ENCODE data around the gene GPAM.
"Not testable (repeated sequence)": the region's sequence is repeated elsewhere in the genome, so short reads cannot be mapped to it uniquely, and the experiment has no call there.

GPAM gene

DNA sequence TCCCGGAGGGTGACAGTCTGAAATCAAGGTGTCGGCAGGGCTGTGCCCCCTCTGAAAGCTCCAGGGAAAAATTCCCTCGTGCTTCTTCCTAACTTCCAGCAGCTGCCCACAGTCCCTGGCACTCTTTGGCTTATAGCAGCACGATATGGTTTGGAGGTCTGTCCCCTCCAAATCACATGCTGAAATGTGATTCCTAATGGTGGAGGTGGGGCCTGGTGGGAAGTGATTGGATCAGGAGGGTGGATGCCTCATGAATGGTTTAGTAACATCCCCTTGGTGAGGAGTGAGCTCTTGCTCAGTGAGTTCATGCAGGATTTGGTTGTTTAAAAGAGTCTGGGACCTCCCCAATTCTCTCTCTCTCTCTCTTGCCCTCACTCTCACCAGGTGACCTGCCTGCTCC is 51.1 kb downstream of the GPAM start:
- DNase-seq (ENCODE audit: low read depth in 2 of 2, low spot score in 1 of 2) = no peak

DNA sequence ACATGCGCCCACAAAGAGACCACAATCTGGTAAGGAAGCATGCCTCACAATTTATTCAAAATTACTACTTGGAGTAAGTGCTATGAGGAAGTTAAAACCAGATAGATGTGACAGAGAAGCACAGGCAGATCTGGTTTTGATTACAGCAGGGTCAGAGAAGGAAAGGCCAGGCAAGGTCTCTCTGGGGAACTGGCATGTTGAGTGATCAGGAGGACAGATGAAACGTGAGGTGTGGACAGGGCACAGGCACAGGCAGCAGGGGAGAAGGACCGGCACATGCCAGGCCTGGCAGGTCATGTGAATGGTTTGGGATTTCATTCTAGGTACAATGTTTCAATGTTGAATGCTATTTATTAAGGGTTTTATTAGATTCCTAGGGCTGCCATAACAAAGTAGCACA is 51.6 kb downstream of the GPAM start:
- no peak for DNase-seq (ENCODE audit: low read depth in 2 of 2, low spot score in 1 of 2)

- no peak for DNase-seq (ENCODE audit: low read depth in 2 of 2, low spot score in 1 of 2)
These were observed 52.2 kb downstream of the GPAM start for GRCh38 chr10:112131346-112131745.

DNA sequence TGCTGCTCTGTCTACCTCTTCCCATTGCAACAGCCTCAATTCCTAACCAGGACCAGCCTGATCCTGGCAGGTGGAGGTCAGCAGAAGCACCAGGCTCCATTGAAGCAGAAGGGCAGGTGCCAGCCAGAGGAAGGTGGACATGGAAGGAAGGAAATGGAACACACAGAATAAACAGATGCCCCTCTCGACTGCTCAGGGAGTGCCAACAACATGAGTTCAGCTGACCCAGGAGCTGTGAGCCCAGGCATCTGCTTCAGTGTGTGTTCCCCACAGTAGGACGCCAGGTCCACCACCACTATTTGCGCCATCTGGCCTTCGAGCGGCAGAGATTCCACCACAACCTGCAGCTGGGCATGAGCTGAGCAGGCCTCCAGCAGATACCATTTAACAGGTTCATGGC is 56.7 kb downstream of the GPAM start:
- no peak for DNase-seq (ENCODE audit: low read depth in 2 of 2, low spot score in 1 of 2)

GRCh38 chr10:112126172-112126571 is 57.4 kb downstream of the GPAM start:
- DNase-seq (ENCODE audit: low read depth in 2 of 2, low spot score in 1 of 2) = no peak

- DNase-seq (ENCODE audit: low read depth in 2 of 2, low spot score in 1 of 2) = no peak
These were observed 58.7 kb downstream of the GPAM start for GRCh38 chr10:112124866-112125265.

GRCh38 chr10:112122827-112123226 is 60.7 kb downstream of the GPAM start:
- no peak for DNase-seq (ENCODE audit: low read depth in 2 of 2, low spot score in 1 of 2)

DNA sequence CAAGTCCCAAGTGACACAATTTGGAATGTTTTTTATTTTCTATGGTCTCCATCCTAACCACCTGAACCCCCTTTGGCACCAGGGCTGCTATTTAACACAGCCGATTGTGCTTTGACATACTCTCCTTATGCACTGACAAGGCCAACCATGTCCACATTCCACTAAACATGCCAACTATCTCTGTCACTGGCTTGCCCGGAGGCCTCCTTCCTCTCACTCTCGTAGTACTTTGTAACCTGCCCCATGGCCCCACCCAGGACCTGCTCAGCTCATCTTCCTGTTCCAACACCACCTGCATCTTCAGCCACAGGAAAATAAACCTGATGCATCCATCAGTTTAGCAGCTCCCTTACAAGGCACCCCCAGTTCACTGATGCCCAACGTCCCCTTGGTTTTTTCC is 63.1 kb downstream of the GPAM start:
- no peak for DNase-seq (ENCODE audit: low read depth in 2 of 2, low spot score in 1 of 2)

GRCh38 chr10:112115781-112116385 is 67.7 kb downstream of the GPAM start:
- DNase-seq (ENCODE audit: low read depth in 2 of 2, low spot score in 1 of 2) = peak in 1 of 2 donors; percentile 7

DNA sequence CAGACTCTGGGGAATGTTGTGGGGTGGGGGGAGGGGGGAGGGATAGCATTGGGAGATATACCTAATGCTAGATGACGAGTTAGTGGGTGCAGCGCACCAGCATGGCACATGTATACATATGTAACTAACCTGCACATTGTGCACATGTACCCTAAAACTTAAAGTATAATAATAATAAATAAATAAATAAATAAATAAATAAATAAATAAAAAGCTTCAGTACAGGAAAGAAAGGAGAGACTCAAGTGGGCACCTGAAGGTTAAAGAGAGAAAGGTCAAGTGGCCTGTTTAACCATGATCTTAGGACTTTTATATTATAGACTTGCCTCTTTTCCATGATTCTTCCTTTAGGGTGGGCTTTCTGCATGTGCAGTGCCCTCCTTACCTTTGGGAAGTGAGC is 73.8 kb downstream of the GPAM start:
- DNase-seq (ENCODE audit: low read depth in 2 of 2, low spot score in 1 of 2) = not testable (repeated sequence)
